OCI-LY7 (cell line): ENCODE data around the gene ZNRF3. TPM values are rescaled to one million over a fixed set of nuclear protein-coding genes. Genes with fewer than 3 reads are reported as not detected.

Source experiments
- BruUV-seq: library from RNA; stranded (reverse); fragments of 400-500 nt; replicated peaks from 2 replicates; lab custom pipeline; 2021; lab: Mats Ljungman, UMichigan
- CTCF ChIA-PET: fragments of 300-600 bp; sonication (Branson Sonifier 250); formaldehyde crosslinking; loops from one replicate; lab custom pipeline; 2022; ENCODE audit warnings: antibody characterized with exemption; ENCODE audit not compliant: unreplicated experiment; lab: Charles Lee
- POLR2A ChIA-PET: fragments of 300-600 bp; sonication (Branson Sonifier 250); formaldehyde crosslinking; loops from one replicate; lab custom pipeline; 2022; ENCODE audit warnings: antibody characterized with exemption; lab: Charles Lee
- DNase-seq: peaks from one replicate; pipeline ENCODE4 v3.0.0-alpha.2; 2015; ENCODE audit warnings: low spot score
- H2AFZ ChIP-seq: fragments of 200-600 bp; sonication (generic), shearing (Covaris generic); 2 replicates; pipeline ENCODE4 v1.6.1; 2014; ENCODE audit warnings: mild to moderate bottlenecking, antibody characterized with exemption, low read length, moderate library complexity
- H3K27ac ChIP-seq: fragments of 200-600 bp; sonication (generic); 2 replicates; pipeline ENCODE4 v1.5.1; 2014; ENCODE audit warnings: mixed run types, low read depth, mild to moderate bottlenecking, moderate library complexity, low read length, inconsistent platforms; ENCODE audit not compliant: poor library complexity, severe bottlenecking
- H3K36me3 ChIP-seq: fragments of 200-600 bp; sonication (generic); 2 replicates; pipeline ENCODE4 v1.6.1; 2014; ENCODE audit warnings: mild to moderate bottlenecking, antibody characterized with exemption, low read length, moderate library complexity, mixed read lengths; ENCODE audit not compliant: insufficient read depth
- H3K4me1 ChIP-seq: fragments of 200-600 bp; sonication (generic); 2 replicates; pipeline ENCODE4 v1.5.1; 2014; ENCODE audit warnings: mild to moderate bottlenecking, low read length; ENCODE audit not compliant: insufficient read depth, poor library complexity, severe bottlenecking
- H3K4me2 ChIP-seq: fragments of 200-600 bp; sonication (generic); 2 replicates; pipeline ENCODE4 v1.6.1; 2014; ENCODE audit warnings: mild to moderate bottlenecking, low read length
- H3K4me3 ChIP-seq: fragments of 200-600 bp; sonication (generic); 2 replicates; pipeline ENCODE4 v1.5.1; 2014; ENCODE audit warnings: mild to moderate bottlenecking, low read depth, low read length; ENCODE audit not compliant: poor library complexity, severe bottlenecking
- H3K79me2 ChIP-seq: fragments of 200-600 bp; sonication (generic); 2 replicates; pipeline ENCODE4 v1.6.1; 2016; ENCODE audit warnings: low read depth, mild to moderate bottlenecking, low read length, moderate library complexity, mixed read lengths; ENCODE audit not compliant: insufficient read depth
- H3K9me2 ChIP-seq: fragments of 200-600 bp; sonication (generic); 2 replicates; pipeline ENCODE4 v1.6.1; 2016; ENCODE audit warnings: mild to moderate bottlenecking, low read length, mixed read lengths; ENCODE audit not compliant: insufficient read depth
- H3K9me3 ChIP-seq: fragments of 200-600 bp; sonication (generic); 2 replicates; pipeline ENCODE4 v1.6.1; 2014; ENCODE audit warnings: mild to moderate bottlenecking, mixed run types, low read length, mixed read lengths
- H4K20me1 ChIP-seq: fragments of 200-600 bp; sonication (generic); 2 replicates; pipeline ENCODE4 v1.6.1; 2014; ENCODE audit warnings: mild to moderate bottlenecking, antibody characterized with exemption, low read length, moderate library complexity, mixed read lengths; ENCODE audit not compliant: insufficient read depth
- CTCF ChIP-seq: fragments of 200-600 bp; sonication (generic); conservative IDR thresholded peaks from 2 replicates; pipeline ENCODE4 v1.5.1; 2014; ENCODE audit warnings: mild to moderate bottlenecking, antibody characterized with exemption, low read length, moderate library complexity, mixed read lengths
- EZH2phosphoT487 ChIP-seq: fragments of 200-600 bp; sonication (generic); IDR thresholded peaks from 2 replicates; pipeline ENCODE4 v1.6.1; 2018; ENCODE audit warnings: low read depth, borderline replicate concordance, mild to moderate bottlenecking, mixed run types, antibody characterized with exemption, low read length, moderate library complexity, mixed read lengths
- intact Hi-C: fragments of 100-400 bp; cut with micrococcal nuclease; formaldehyde crosslinking; loops from one replicate; pipeline ENCODE4 v1.10.0; 2022; ENCODE audit not compliant: unreplicated experiment
- total RNA-seq, 2 experiments: library from RNA; depleted of rRNA in 1 of 2; stranded (reverse); fragments of >200 nt in 1 of 2; shearing (Covaris generic) in 1 of 2; gene quantifications; 2 replicates each; pipeline ENCODE4 v1.2.3, GENCODE V29; 2014 to 2022

Gene ZNRF3
- total RNA-seq, 2 experiments from 2014 or later: 3.6 to 3.9 TPM

GRCh38 chr22:28883917-28884746 is 760 bp downstream of the ZNRF3 start:
- POLR2A ChIA-PET: no interaction called here
- Histone ChIP-seq H3K79me2 (no peaks in the 10 kb centered on the region), H4K20me1 (0 out of 2 replicates have a peak, but pooled peaks cover 6% of the 10 kb centered on the region), H3K4me3 (peak overlapping the region; percentile 64), H3K4me2 (peak overlapping the region; percentile 72), H3K36me3 (no peaks in the 10 kb centered on the region), H3K27ac (no peak overlapping the region), H2AFZ (no peak overlapping the region), H3K9me3 (no peaks in the 10 kb centered on the region), H3K9me2 (no peaks in the 10 kb centered on the region), H3K4me1 (peaks cover 15% of the 10 kb centered on the region)
- TF ChIP-seq EZH2phosphoT487 (no peak), CTCF (no peak)
- peak; percentile 59 for DNase-seq
- intact Hi-C loops: loop anchor here (5.0 to 10.0 kb wide), 3 partner anchors 73 to 881 kb away; partner anchors contain the start of genes UQCR10 and ZMAT5
- BruUV-seq: no TSS peak
- CTCF ChIA-PET: no interaction called here

GRCh38 chr22:28884747-28885350 is 1.5 kb downstream of the ZNRF3 start:
- intact Hi-C loops: loop anchor here (5.0 to 10.0 kb wide), 3 partner anchors 72 to 880 kb away; partner anchors contain the start of genes UQCR10 and ZMAT5
- H4K20me1 ChIP-seq: 0 out of 2 replicates have a peak, but pooled peaks cover 9% of the 10 kb centered on the region
- ChIA-PET POLR2A (interaction anchor here (0.7 kb wide), 1 partner anchor 21 kb away, joined by 3 read pairs; no protein-coding TSS in a partner anchor), CTCF (no interaction called here)
- no peaks in the 10 kb centered on the region for H3K9me2 ChIP-seq
- no peaks in the 10 kb centered on the region for H3K79me2 ChIP-seq
- no peak for TF ChIP-seq CTCF
- no peak for TF ChIP-seq EZH2phosphoT487
- H3K4me1 ChIP-seq: peaks cover 15% of the 10 kb centered on the region
- H2AFZ ChIP-seq: no peak overlapping the region
- peak overlapping the region; percentile 64 for H3K4me3 ChIP-seq
- peak overlapping the region; percentile 72 for H3K4me2 ChIP-seq
- H3K36me3 ChIP-seq: no peaks in the 10 kb centered on the region
- BruUV-seq: no TSS peak
- DNase-seq: no peak
- H3K9me3 ChIP-seq: no peaks in the 10 kb centered on the region
- H3K27ac ChIP-seq: no peak overlapping the region
